ENCODE data around the gene TPSG1. TPM values are rescaled to one million over a fixed set of nuclear protein-coding genes. Genes with fewer than 3 reads are reported as not detected.

TPSG1 gene
- total and polyA plus RNA-seq, 2 experiments from 2014 or later = 0.81 TPM; not detected in 1

GRCh38 chr16:1206786-1207185 lies 18.3 kb downstream of the TPSG1 start (continued):
- no peak for TF ChIP-seq EZH2phosphoT487 (IDR thresholded peaks at IDR 0.05; ENCODE audit: unreplicated experiment)
- TF ChIP-seq ZNF114 (CRISPR knock-in tag; IDR thresholded peaks at IDR 0.05) = no peak
- no peak for TF ChIP-seq POLR2AphosphoS5 (IDR thresholded peaks at IDR 0.05; ENCODE audit: low read depth)
- TF ChIP-seq CREB1 (CRISPR knock-in tag; IDR thresholded peaks at IDR 0.05; ENCODE audit: low read depth) = no peak
- TF ChIP-seq NANOG (IDR thresholded peaks at IDR 0.05; ENCODE audit: borderline replicate concordance) = no peak

- no peaks in the 10 kb centered on the region for H3K4me1 Mint-ChIP-seq
- DNase-seq (ENCODE audit: low spot score) = no peak
- no peak overlapping the region for H3K27ac ChIP-seq (ENCODE audit: low read depth)
- H3K9me2 ChIP-seq (ENCODE audit: insufficient read depth) = no peaks in the 10 kb centered on the region
- H4K20me1 ChIP-seq (replicated peaks; ENCODE audit: insufficient read depth) = no peaks in the 10 kb centered on the region
- H2AFZ ChIP-seq = no peak overlapping the region
- no peak for TF ChIP-seq POLR2AphosphoS5 (IDR thresholded peaks at IDR 0.05; ENCODE audit: low read depth)
- no peak for TF ChIP-seq CREB1 (CRISPR knock-in tag; IDR thresholded peaks at IDR 0.05; ENCODE audit: low read depth)
- H3F3A ChIP-seq (replicated peaks; ENCODE audit: low read depth) = no peaks in the 10 kb centered on the region
- H3K9me3 Mint-ChIP-seq = no peaks in the 10 kb centered on the region
- no peaks in the 10 kb centered on the region for H3K79me2 ChIP-seq (replicated peaks; ENCODE audit: insufficient read depth)
- H3K4me3 ChIP-seq = no peak overlapping the region
- no peak overlapping the region for H3K27ac Mint-ChIP-seq
- H3K4me2 ChIP-seq = no peak overlapping the region
- peaks cover 19% of the 10 kb centered on the region for H3K27me3 Mint-ChIP-seq (ENCODE audit: insufficient read depth, low read depth, poor library complexity)
- H3K36me3 Mint-ChIP-seq (ENCODE audit: low read depth) = peaks cover 6% of the 10 kb centered on the region; the same call in 2 of the 3 replicates
- no peak overlapping the region for H3K4me3 Mint-ChIP-seq
- H3K36me3 ChIP-seq (ENCODE audit: insufficient read depth) = no peaks in the 10 kb centered on the region
- H3K27me3 ChIP-seq (ENCODE audit: insufficient read depth) = no peaks in the 10 kb centered on the region
- peak; percentile 28 for ATAC-seq
- H3K4me1 ChIP-seq (ENCODE audit: insufficient read depth) = no peaks in the 10 kb centered on the region
Observed at GRCh38 chr16:1206326-1206725, 18.7 kb downstream of the TPSG1 start.

GRCh38 chr16:1204933-1205332 lies 20.1 kb downstream of the TPSG1 start:
- no peaks in the 10 kb centered on the region for H3K9me3 Mint-ChIP-seq
- H3K9me2 ChIP-seq (ENCODE audit: insufficient read depth) = no peaks in the 10 kb centered on the region
- H3K4me3 ChIP-seq = no peak overlapping the region
- H3K36me3 Mint-ChIP-seq (ENCODE audit: low read depth) = peaks cover 7% of the 10 kb centered on the region; the same call in 2 of the 3 replicates
- no peak overlapping the region for H3K4me2 ChIP-seq
- no peaks in the 10 kb centered on the region for H4K20me1 ChIP-seq (replicated peaks; ENCODE audit: insufficient read depth)
- no peak overlapping the region for H2AFZ ChIP-seq
- no peaks in the 10 kb centered on the region for H3K4me1 Mint-ChIP-seq
- H3F3A ChIP-seq (replicated peaks; ENCODE audit: low read depth) = no peaks in the 10 kb centered on the region
- H3K27me3 Mint-ChIP-seq (ENCODE audit: insufficient read depth, low read depth, poor library complexity) = peaks cover 15% of the 10 kb centered on the region
- ATAC-seq = no peak
- no peaks in the 10 kb centered on the region for H3K4me1 ChIP-seq (ENCODE audit: insufficient read depth)
- H3K27ac ChIP-seq (ENCODE audit: low read depth) = no peak overlapping the region
- H3K27ac Mint-ChIP-seq = no peak overlapping the region
- H3K4me3 Mint-ChIP-seq = no peak overlapping the region
- DNase-seq (ENCODE audit: low spot score) = no peak
- no peaks in the 10 kb centered on the region for H3K36me3 ChIP-seq (ENCODE audit: insufficient read depth)
- H3K27me3 ChIP-seq (ENCODE audit: insufficient read depth) = no peaks in the 10 kb centered on the region
- no peaks in the 10 kb centered on the region for H3K79me2 ChIP-seq (replicated peaks; ENCODE audit: insufficient read depth)
- no peak for TF ChIP-seq ETS1 (IDR thresholded peaks at IDR 0.05)
- TF ChIP-seq ZNF331 (CRISPR knock-in tag; IDR thresholded peaks at IDR 0.05; ENCODE audit: low read depth) = no peak
- no peak for TF ChIP-seq CREB1 (CRISPR knock-in tag; IDR thresholded peaks at IDR 0.05; ENCODE audit: low read depth)
- TF ChIP-seq POLR2AphosphoS5 (IDR thresholded peaks at IDR 0.05; ENCODE audit: low read depth) = no peak
- no peak for TF ChIP-seq EZH2 (IDR thresholded peaks at IDR 0.05; ENCODE audit: low read depth, unreplicated experiment)
- no peak for TF ChIP-seq ZNF114 (CRISPR knock-in tag; IDR thresholded peaks at IDR 0.05)
- no peak for TF ChIP-seq ZNF462 (CRISPR knock-in tag; IDR thresholded peaks at IDR 0.05)

Measured in GM23338 (cell line).